ENCODE data around the gene PELI1. TPM values are rescaled to one million over a fixed set of nuclear protein-coding genes. Genes with fewer than 3 reads are reported as not detected.

Gene PELI1, protein sequence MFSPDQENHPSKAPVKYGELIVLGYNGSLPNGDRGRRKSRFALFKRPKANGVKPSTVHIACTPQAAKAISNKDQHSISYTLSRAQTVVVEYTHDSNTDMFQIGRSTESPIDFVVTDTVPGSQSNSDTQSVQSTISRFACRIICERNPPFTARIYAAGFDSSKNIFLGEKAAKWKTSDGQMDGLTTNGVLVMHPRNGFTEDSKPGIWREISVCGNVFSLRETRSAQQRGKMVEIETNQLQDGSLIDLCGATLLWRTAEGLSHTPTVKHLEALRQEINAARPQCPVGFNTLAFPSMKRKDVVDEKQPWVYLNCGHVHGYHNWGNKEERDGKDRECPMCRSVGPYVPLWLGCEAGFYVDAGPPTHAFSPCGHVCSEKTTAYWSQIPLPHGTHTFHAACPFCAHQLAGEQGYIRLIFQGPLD
- total RNA-seq, result 10 to 100 TPM; 18.5 to 57.3 (median 36.2) TPM

DNA sequence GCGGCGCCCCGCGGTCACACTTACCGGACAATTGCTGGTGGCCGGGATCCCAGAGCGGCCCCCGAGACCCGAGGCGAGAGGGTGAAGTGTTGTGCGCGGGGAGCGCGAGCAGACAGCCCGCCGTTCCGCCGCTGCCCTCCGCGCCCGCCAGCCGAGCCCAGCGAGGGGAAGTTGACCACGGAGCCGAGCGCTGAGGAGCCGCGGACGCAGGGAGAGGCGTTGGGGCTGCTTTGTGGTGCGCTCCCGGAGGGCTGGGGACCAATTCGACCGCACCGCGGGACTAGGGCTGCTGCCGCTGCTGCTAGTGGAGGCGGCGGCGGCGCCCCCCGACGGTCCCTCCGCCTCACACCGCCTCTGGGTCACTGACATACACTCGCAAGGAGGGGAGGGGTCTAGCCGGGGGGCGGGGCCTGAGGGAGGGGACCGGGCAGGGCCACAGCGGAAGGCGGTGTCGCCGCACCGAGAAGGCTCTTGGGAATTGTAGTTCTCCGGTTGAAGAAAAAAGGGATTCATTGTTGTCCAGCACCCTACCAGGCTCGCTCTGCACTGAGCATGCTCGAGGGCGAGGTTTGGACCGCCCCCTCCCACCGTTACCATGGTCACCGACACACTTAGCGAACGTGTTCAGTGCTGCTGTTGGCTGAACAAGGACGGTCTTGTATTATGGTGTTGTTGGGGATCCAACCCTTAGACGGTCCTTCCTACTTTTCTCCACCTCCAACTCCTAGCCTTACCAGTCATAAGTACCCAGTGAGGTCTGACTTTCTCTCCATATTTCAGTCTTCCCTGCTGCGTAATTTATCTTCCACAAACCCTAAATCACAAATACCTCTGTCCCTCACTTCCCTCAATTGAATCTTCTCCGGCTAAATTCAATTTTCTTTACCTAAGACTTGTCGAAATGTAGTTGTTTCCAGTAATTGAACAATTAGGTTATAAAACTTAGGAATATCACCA lies at the start of gene PELI1:
Gene PELI1 (minus strand): TSS at position 364 of the 957 bp plus-strand sequence. CDS start 36,110 bp downstream, outside the sequence.
- Histone ChIP-seq H3K4me1 (peaks cover 11 to 25% (median 20%) of the 10 kb centered on the region in 4 donors), H3K4me3 (peak within 1 kb of the TSS; percentile 94 to 98 (median 96)), H3K36me3 (no peaks in the 10 kb centered on the region), H3K27me3 (no peaks in the 10 kb centered on the region), H3K9me3 (no peaks in the 10 kb centered on the region), H3K27ac (peak within 1 kb of the TSS; percentile 99 to 100 (median 100))
- TF ChIP-seq POLR2AphosphoS5 (IDR thresholded peaks at IDR 0.05), result peak; percentile 99 to 100
- TF ChIP-seq, protein P1, sequence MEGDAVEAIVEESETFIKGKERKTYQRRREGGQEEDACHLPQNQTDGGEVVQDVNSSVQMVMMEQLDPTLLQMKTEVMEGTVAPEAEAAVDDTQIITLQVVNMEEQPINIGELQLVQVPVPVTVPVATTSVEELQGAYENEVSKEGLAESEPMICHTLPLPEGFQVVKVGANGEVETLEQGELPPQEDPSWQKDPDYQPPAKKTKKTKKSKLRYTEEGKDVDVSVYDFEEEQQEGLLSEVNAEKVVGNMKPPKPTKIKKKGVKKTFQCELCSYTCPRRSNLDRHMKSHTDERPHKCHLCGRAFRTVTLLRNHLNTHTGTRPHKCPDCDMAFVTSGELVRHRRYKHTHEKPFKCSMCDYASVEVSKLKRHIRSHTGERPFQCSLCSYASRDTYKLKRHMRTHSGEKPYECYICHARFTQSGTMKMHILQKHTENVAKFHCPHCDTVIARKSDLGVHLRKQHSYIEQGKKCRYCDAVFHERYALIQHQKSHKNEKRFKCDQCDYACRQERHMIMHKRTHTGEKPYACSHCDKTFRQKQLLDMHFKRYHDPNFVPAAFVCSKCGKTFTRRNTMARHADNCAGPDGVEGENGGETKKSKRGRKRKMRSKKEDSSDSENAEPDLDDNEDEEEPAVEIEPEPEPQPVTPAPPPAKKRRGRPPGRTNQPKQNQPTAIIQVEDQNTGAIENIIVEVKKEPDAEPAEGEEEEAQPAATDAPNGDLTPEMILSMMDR (IDR thresholded peaks at IDR 0.05), result peak in 4 of 6 experiments; percentile 14 to 51 (median 32)
- TF ChIP-seq POLR2A (IDR thresholded peaks at IDR 0.05), result peak; percentile 64 to 99 (median 95)
- no peak for TF ChIP-seq EP300 (IDR thresholded peaks at IDR 0.05)
- WGBS, 2 donors, result 17 to 23% methylated on average over 13 to 19 of the region's 68 CpGs
- DNase-seq (peak; percentile 96 to 97), ATAC-seq (ENCODE audit: low FRiP score in 2 of 2) (peak; percentile 99)

DNA sequence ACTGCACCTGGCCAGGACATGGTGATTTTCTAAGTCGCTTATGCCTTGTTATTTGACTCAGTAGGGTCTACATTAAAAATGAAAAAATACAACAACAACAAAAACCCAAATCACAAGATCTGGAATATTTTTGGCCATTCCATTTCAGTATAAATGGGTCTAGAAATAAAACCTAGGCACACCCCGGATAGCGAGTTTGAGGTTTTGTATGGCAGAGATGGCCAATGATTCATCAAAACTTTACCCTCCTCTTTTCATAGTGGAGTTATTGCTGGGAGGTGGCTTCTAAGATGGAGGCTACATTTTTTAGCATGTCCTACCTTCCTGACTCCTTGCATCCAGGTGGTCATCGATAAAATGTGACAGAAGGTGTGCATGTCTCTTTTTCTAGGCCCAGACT lies 49.3 kb upstream of the PELI1 start:
- 90 to 93% methylated on average over 4 of the region's 4 CpGs for WGBS, 2 donors
- no peaks in the 10 kb centered on the region for H3K9me3 ChIP-seq
- peak overlapping the region in 2 of 4 donors; percentile 71 to 82 for H3K27ac ChIP-seq
- no peaks in the 10 kb centered on the region for H3K36me3 ChIP-seq
- no peaks in the 10 kb centered on the region for H3K27me3 ChIP-seq
- DNase-seq (no peak), ATAC-seq (ENCODE audit: low FRiP score in 2 of 2) (no peak)
- H3K4me3 ChIP-seq, result no peak overlapping the region
- TF ChIP-seq EP300 (IDR thresholded peaks at IDR 0.05) (no peak), POLR2AphosphoS5 (IDR thresholded peaks at IDR 0.05) (no peak), POLR2A (IDR thresholded peaks at IDR 0.05) (no peak)
- TF ChIP-seq, protein P1 (IDR thresholded peaks at IDR 0.05), result no peak
- H3K4me1 ChIP-seq, result peaks cover 0 to 9% (median 3%) of the 10 kb centered on the region in 4 donors

DNA sequence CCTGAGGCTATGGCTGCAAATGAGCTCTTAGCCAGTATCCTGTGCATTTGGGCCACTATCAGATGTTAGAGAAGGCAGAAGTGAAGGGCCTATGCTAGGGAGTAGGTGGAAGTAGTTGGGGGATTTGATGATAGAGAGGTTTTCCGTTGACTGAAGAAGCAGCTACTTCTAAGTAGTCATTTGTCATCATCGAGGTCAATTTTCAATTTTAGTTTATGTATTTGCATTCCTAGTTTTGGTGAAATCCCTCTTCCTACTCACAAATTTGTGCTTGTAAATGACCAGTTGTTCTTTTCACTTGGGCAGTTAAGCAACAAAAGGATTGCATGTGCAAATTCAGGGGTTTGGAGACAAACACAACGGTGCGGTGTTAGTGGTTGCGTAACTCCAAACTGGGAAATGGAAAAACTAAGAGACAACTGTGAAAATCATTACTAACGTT lies 48.5 kb upstream of the PELI1 start:
- no peaks in the 10 kb centered on the region for H3K9me3 ChIP-seq
- no peaks in the 10 kb centered on the region for H3K36me3 ChIP-seq
- H3K27ac ChIP-seq, result peak overlapping the region; percentile 67 to 82 (median 70)
- TF ChIP-seq EP300 (IDR thresholded peaks at IDR 0.05) (peak in 2 of 4 donors; percentile 38 to 49), POLR2AphosphoS5 (IDR thresholded peaks at IDR 0.05) (peak; percentile 14 to 77)
- TF ChIP-seq, protein P1 (IDR thresholded peaks at IDR 0.05), result no peak
- DNase-seq, result peak in 1 of 2 donors; percentile 57
- H3K4me1 ChIP-seq, result peaks cover 0 to 14% (median 4%) of the 10 kb centered on the region in 4 donors
- H3K27me3 ChIP-seq, result no peaks in the 10 kb centered on the region
- WGBS, 2 donors, result 44 to 48% methylated on average over 6 of the region's 6 CpGs
- peak in 1 of 2 donors; percentile 61 for ATAC-seq (ENCODE audit: low FRiP score in 2 of 2)
- no peak overlapping the region for H3K4me3 ChIP-seq

DNA sequence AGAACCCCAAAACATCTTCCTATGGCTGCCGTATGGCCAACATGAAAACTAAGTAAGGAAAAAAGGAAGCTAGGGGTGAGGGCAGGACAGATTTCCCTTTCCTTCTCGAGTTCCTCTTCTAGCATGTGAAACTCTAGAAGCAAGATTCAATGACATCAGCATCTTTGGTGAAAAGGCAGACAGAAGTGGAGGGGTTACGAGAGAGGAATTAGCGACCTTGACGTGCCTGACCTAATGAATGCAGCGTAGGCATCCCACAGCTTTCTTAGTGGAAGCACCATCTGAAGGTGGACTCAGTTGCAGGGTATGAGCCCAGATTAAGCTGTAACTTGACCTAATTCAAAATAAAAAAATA lies 47.9 kb upstream of the PELI1 start:
- peaks cover 1 to 16% (median 8%) of the 10 kb centered on the region in 4 donors for H3K4me1 ChIP-seq
- H3K4me3 ChIP-seq, result no peak overlapping the region
- DNase-seq, result peak in 1 of 2 donors; percentile 45
- no peaks in the 10 kb centered on the region for H3K36me3 ChIP-seq
- no peaks in the 10 kb centered on the region for H3K9me3 ChIP-seq
- H3K27ac ChIP-seq, result peak overlapping the region; percentile 67 to 82 (median 70)
- ATAC-seq (ENCODE audit: low FRiP score in 2 of 2), result peak; percentile 43 to 87
- no peaks in the 10 kb centered on the region for H3K27me3 ChIP-seq
- TF ChIP-seq EP300 (IDR thresholded peaks at IDR 0.05) (peak in 1 of 4 donors; percentile 54), POLR2AphosphoS5 (IDR thresholded peaks at IDR 0.05) (peak in 1 of 2 donors; percentile 6), POLR2A (IDR thresholded peaks at IDR 0.05) (no peak)
- TF ChIP-seq, protein P1 (IDR thresholded peaks at IDR 0.05), result no peak
- 52 to 69% methylated on average over 6 of the region's 6 CpGs for WGBS, 2 donors

Measured in upper lobe of left lung (tissue), 6 donors.